ENCODE measurements around the gene ABCA4. TPM values are rescaled to one million over a fixed set of nuclear protein-coding genes. Genes with fewer than 3 reads are reported as not detected.
A peak's percentile ranks its signal among the peaks of the same experiment; 100 is the strongest.

The ABCA4 gene
- total RNA-seq, 1 donor from 2014 or later: 1.2 TPM

DNA sequence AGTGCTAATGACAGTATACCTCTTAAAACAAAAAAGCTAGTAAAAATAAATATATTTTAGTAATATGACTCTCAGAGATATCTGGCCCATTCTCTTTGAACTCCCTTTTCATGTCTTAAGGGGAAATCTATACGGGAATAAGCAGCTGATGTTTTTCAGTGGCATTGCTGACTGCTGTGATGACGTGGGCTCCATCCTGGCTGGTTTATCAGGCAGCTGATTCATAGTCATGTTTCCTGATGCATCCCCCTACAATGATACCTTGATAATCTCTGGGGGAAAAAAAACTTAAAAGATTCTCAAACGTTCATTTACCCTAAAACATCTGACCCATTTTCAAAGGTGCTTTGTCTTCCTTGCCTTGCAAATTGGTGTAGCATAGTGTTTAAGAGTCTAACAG is 53.8 kb downstream of the ABCA4 start:
- no peak for DNase-seq (ENCODE audit: low spot score)
- H3K4me3 ChIP-seq: no peak overlapping the region
- Mint-ChIP-seq H3K4me1 (peaks cover 34% of the 10 kb centered on the region), H3K27me3 (ENCODE audit: insufficient read depth, low read depth) (peaks cover 5% of the 10 kb centered on the region), H3K4me3 (no peak overlapping the region), H3K27ac (no peak overlapping the region), H3K36me3 (peaks cover 2% of the 10 kb centered on the region), H3K9me3 (peaks cover 4% of the 10 kb centered on the region)
- peaks cover 93% of the 10 kb centered on the region for H3K27me3 ChIP-seq
- no peaks in the 10 kb centered on the region for H3K36me3 ChIP-seq
- H3K4me2 ChIP-seq: no peak overlapping the region
- TF ChIP-seq EZH2phosphoT487 (IDR thresholded peaks at IDR 0.05) (no peak), EZH2 (IDR thresholded peaks at IDR 0.05) (no peak)
- TF ChIP-seq, protein P1, sequence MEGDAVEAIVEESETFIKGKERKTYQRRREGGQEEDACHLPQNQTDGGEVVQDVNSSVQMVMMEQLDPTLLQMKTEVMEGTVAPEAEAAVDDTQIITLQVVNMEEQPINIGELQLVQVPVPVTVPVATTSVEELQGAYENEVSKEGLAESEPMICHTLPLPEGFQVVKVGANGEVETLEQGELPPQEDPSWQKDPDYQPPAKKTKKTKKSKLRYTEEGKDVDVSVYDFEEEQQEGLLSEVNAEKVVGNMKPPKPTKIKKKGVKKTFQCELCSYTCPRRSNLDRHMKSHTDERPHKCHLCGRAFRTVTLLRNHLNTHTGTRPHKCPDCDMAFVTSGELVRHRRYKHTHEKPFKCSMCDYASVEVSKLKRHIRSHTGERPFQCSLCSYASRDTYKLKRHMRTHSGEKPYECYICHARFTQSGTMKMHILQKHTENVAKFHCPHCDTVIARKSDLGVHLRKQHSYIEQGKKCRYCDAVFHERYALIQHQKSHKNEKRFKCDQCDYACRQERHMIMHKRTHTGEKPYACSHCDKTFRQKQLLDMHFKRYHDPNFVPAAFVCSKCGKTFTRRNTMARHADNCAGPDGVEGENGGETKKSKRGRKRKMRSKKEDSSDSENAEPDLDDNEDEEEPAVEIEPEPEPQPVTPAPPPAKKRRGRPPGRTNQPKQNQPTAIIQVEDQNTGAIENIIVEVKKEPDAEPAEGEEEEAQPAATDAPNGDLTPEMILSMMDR (IDR thresholded peaks at IDR 0.05): no peak
- no peaks in the 10 kb centered on the region for H3K9me3 ChIP-seq (ENCODE audit: low read depth)
- H3K9ac ChIP-seq: no peak overlapping the region
- no peak overlapping the region for H3K27ac ChIP-seq
- no peaks in the 10 kb centered on the region for H4K20me1 ChIP-seq (ENCODE audit: low read depth)
- H3K4me1 ChIP-seq: peaks cover 22% of the 10 kb centered on the region
- H3K79me2 ChIP-seq (ENCODE audit: low read depth): no peaks in the 10 kb centered on the region
- H2AFZ ChIP-seq (replicated peaks): no peak overlapping the region
- peaks cover 14% of the 10 kb centered on the region for H3F3A ChIP-seq (ENCODE audit: low read depth)

DNA sequence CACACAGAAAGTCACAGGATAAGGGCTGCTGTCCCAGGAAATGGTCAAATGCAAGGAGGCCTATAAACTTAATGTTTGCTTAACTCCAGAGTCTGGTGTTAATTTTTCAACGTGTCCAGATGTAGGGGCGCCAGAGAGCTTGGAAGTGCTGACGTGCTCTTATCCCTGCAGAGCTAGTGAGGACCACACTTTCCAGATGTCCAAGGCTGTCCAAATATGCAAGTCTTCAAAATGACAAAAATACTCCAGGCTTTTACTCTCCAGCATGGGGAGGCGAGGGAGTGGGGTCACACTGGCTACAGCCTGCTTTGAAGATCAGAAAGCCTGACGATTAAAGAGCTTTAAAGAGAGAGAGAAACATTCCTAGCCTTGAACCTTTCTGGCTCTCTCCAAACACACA is 57.6 kb downstream of the ABCA4 start:
- peak; percentile 52 for DNase-seq (ENCODE audit: low spot score)
- peaks cover 5% of the 10 kb centered on the region for H3K27me3 Mint-ChIP-seq (ENCODE audit: insufficient read depth, low read depth)

DNA sequence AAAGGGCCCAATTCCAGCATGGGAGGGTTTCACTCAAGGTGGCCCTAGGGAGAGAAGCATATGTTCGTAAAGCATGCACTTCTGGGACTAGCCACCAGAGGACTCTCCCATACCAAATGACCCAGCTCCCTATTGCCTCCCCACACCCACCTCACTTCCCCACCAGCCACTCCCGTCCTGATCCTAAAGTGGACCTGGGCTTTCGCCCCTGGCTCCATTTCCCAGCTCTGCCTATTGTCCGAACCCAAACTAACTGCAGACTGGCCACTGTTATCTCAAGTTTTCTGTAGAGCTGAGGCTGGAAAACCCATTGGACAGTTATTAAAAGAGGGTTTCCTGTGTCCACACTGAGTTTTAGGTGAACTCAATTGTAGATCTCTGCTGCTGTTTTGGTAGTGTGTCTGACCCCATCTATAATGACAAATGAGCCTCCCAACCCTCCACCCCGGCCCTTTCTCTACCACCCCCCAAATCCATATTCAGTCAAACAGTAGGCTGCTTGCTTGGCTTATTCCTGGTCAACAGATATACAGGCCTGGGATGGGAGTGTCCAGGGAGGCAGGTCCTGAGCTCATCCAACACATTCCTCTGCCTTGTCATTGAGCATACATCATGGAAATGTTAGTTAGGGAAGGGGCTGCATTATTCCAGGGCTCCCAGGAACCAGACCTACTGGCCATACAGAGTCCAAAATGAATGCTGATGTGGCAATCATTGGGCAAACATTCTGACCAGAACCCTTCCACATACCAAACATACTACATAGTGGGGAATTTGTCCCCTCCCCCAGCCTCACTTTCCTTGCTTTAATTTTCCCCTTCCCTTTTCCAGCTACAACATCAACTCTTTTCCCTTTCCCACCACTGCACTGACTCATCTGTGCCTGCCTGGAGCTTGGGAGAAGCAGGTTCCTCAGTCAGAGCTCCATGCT is 59.2 kb downstream of the ABCA4 start:
- peaks cover 2% of the 10 kb centered on the region for H3K36me3 Mint-ChIP-seq
- peak overlapping the region; percentile 34 for H3K27ac Mint-ChIP-seq
- H3K9me3 Mint-ChIP-seq: peaks cover 4% of the 10 kb centered on the region

More for the DNA sequence above, 57.6 kb downstream of the ABCA4 start:
- H3K36me3 Mint-ChIP-seq: peaks cover 2% of the 10 kb centered on the region
- H3K4me3 Mint-ChIP-seq: no peak overlapping the region
- no peak overlapping the region for H3K4me3 ChIP-seq
- H3K9ac ChIP-seq: no peak overlapping the region
- H3K79me2 ChIP-seq (ENCODE audit: low read depth): no peaks in the 10 kb centered on the region
- no peaks in the 10 kb centered on the region for H3K36me3 ChIP-seq
- H3K4me2 ChIP-seq: no peak overlapping the region
- no peak overlapping the region for H3K27ac Mint-ChIP-seq
- peaks cover 4% of the 10 kb centered on the region for H3K9me3 Mint-ChIP-seq
- peaks cover 57% of the 10 kb centered on the region for H3K27me3 ChIP-seq
- H3K27ac ChIP-seq: no peak overlapping the region
- peaks cover 6% of the 10 kb centered on the region for H3K4me1 ChIP-seq
- TF ChIP-seq EZH2phosphoT487 (IDR thresholded peaks at IDR 0.05): no peak
- TF ChIP-seq, protein P1 (IDR thresholded peaks at IDR 0.05): peak; percentile 53
- H3K9me3 ChIP-seq (ENCODE audit: low read depth): no peaks in the 10 kb centered on the region
- H3K4me1 Mint-ChIP-seq: peaks cover 23% of the 10 kb centered on the region
- H4K20me1 ChIP-seq (ENCODE audit: low read depth): no peaks in the 10 kb centered on the region
- H3F3A ChIP-seq (ENCODE audit: low read depth): peaks cover under 1% of the 10 kb centered on the region
- no peak overlapping the region for H2AFZ ChIP-seq (replicated peaks)

More for the DNA sequence above, 59.2 kb downstream of the ABCA4 start:
- Histone ChIP-seq H2AFZ (replicated peaks) (peak overlapping the region; percentile 45), H3K4me1 (no peaks in the 10 kb centered on the region), H3K27ac (no peak overlapping the region), H3K79me2 (ENCODE audit: low read depth) (no peaks in the 10 kb centered on the region), H3F3A (ENCODE audit: low read depth) (no peaks in the 10 kb centered on the region), H3K36me3 (no peaks in the 10 kb centered on the region), H3K4me2 (no peak overlapping the region), H4K20me1 (ENCODE audit: low read depth) (no peaks in the 10 kb centered on the region), H3K9ac (no peak overlapping the region), H3K9me3 (ENCODE audit: low read depth) (no peaks in the 10 kb centered on the region), H3K27me3 (peaks cover 41% of the 10 kb centered on the region), H3K4me3 (no peak overlapping the region)
- Mint-ChIP-seq H3K4me3 (no peak overlapping the region), H3K27me3 (ENCODE audit: insufficient read depth, low read depth) (peaks cover 5% of the 10 kb centered on the region), H3K4me1 (peaks cover 19% of the 10 kb centered on the region)
- TF ChIP-seq, protein P1 (IDR thresholded peaks at IDR 0.05): peak; percentile 88
- TF ChIP-seq EZH2phosphoT487 (IDR thresholded peaks at IDR 0.05): no peak
- DNase-seq (ENCODE audit: low spot score): peak; percentile 77

All from neural progenitor cell (in vitro differentiated cells).